B cell (primary cell): ENCODE data around the gene IGSF22. TPM values are rescaled to one million over a fixed set of nuclear protein-coding genes. Genes with fewer than 3 reads are reported as not detected.

Experiments
- ATAC-seq: fragments of 200-7000 bp; cut with Tn5 transposase; one replicate; pipeline ENCODE4 v1.10.0; 2021; ENCODE audit warnings: low read depth, mild to moderate bottlenecking, moderate number of reproducible peaks, moderate library complexity
- CTCF ChIA-PET: fragments of 350-600 bp; sonication (Branson Sonifier 250); formaldehyde crosslinking; loops from one replicate; lab custom pipeline; 2021; ENCODE audit warnings: antibody characterized with exemption, inconsistent platforms; lab: Charles Lee
- POLR2A ChIA-PET: fragments of 350-600 bp; sonication (Branson Sonifier 250); formaldehyde crosslinking; loops from one replicate; lab custom pipeline; 2021; ENCODE audit warnings: antibody characterized with exemption; lab: Charles Lee
- DNase-seq: peaks from one replicate; pipeline ENCODE4 v3.0.0; 2013
- H2AFZ ChIP-seq: 2 replicates; pipeline ENCODE4 v1.6.1; 2012; ENCODE audit warnings: mild to moderate bottlenecking, low read depth, low read length; ENCODE audit not compliant: insufficient read depth, poor library complexity, severe bottlenecking
- H3K27ac ChIP-seq, 2 donors: 1 replicate in 1 of 2; 2 replicates in 1 of 2; pipeline ENCODE4 v1.5.1; 2012 to 2013; ENCODE audit warnings: low read length in 2 of 2, mild to moderate bottlenecking in 2 of 2, moderate library complexity in 1 of 2
- H3K27me3 ChIP-seq, 4 experiments: fragments of 200-600 bp in 1 of 4; sonication (generic) in 1 of 4; replicated peaks in 1 of 4; 1 replicate in 2 of 4; 2 replicates in 2 of 4; pipeline versions ENCODE4 v1.6.1 to v1.7.0; 2013 to 2016; ENCODE audit warnings: low read length in 3 of 4, mild to moderate bottlenecking in 2 of 4, mixed read lengths in 1 of 4, moderate library complexity in 1 of 4; ENCODE audit not compliant: insufficient read depth in 4 of 4, control insufficient read depth in 3 of 4; ENCODE audit errors: control extremely low read depth in 1 of 4
- H3K36me3 ChIP-seq, 2 experiments: replicated peaks in 1 of 2; 1 replicate in 1 of 2; 2 replicates in 1 of 2; pipeline versions ENCODE4 v1.6.1 to v1.7.1; 2013; ENCODE audit warnings: low read length in 1 of 2; ENCODE audit not compliant: insufficient read depth in 2 of 2, control insufficient read depth in 1 of 2; ENCODE audit errors: control extremely low read depth in 1 of 2, extremely low read depth in 1 of 2
- H3K4me1 ChIP-seq, 2 donors: fragments of 200-600 bp in 1 of 2; sonication (generic) in 1 of 2; 1 replicate in 1 of 2; 2 replicates in 1 of 2; pipeline versions ENCODE4 v1.5.1 to v1.6.1; 2013 to 2017; ENCODE audit warnings: low read length in 2 of 2; ENCODE audit not compliant: control insufficient read depth in 2 of 2, insufficient read depth in 2 of 2
- H3K4me2 ChIP-seq: replicated peaks from 2 replicates; pipeline ENCODE3; 2012; ENCODE audit warnings: mild to moderate bottlenecking, low read depth, low read length; ENCODE audit not compliant: poor library complexity, severe bottlenecking
- H3K4me3 ChIP-seq, 5 experiments: fragments of 200-600 bp in 1 of 5; sonication (generic) in 1 of 5; 1 replicate in 3 of 5; 2 replicates in 2 of 5; pipeline versions ENCODE4 v1.5.1 to v1.7.0; 2011 to 2016; ENCODE audit warnings: low read length in 4 of 5, mild to moderate bottlenecking in 4 of 5, low read depth in 2 of 5, control low read depth in 1 of 5, moderate library complexity in 1 of 5; ENCODE audit not compliant: insufficient read depth in 1 of 5; ENCODE audit errors: control extremely low read depth in 1 of 5, extremely low read depth in 1 of 5
- H3K79me2 ChIP-seq: fragments of 200-600 bp; sonication (generic); one replicate; pipeline ENCODE4 v1.6.0; 2016; ENCODE audit warnings: low read length; ENCODE audit not compliant: control insufficient read depth, insufficient read depth
- H3K9ac ChIP-seq: fragments of 200-600 bp; sonication (generic); 2 replicates; pipeline ENCODE4 v1.6.1; 2017; ENCODE audit warnings: mild to moderate bottlenecking, low read length, moderate library complexity
- H3K9me3 ChIP-seq, 3 donors: one replicate each; pipeline versions ENCODE4 v1.6.1 to v1.7.1; 2013; ENCODE audit warnings: low read length in 2 of 3; ENCODE audit not compliant: control insufficient read depth in 2 of 3, insufficient read depth in 1 of 3; ENCODE audit errors: control extremely low read depth in 1 of 3
- H4K20me1 ChIP-seq: 2 replicates; pipeline ENCODE4 v1.6.0; 2012; ENCODE audit warnings: mild to moderate bottlenecking, low read length; ENCODE audit not compliant: insufficient read depth, control insufficient read depth, poor library complexity, severe bottlenecking
- H3K27ac Mint-ChIP-seq: one replicate; pipeline ENCODE4 v1.8.0; 2021; ENCODE audit warnings: mixed read lengths
- H3K27me3 Mint-ChIP-seq: one replicate; pipeline ENCODE4 v1.8.0; 2021; ENCODE audit warnings: mixed read lengths
- H3K4me1 Mint-ChIP-seq: one replicate; pipeline ENCODE4 v1.8.0; 2021; ENCODE audit warnings: mixed read lengths
- H3K4me3 Mint-ChIP-seq: one replicate; pipeline ENCODE4 v1.8.0; 2021; ENCODE audit warnings: mixed read lengths
- H3K9me3 Mint-ChIP-seq: one replicate; pipeline ENCODE4 v1.8.0; 2022; ENCODE audit warnings: mixed read lengths; ENCODE audit not compliant: insufficient read depth
- EZH2 ChIP-seq: IDR thresholded peaks from 2 replicates; pipeline ENCODE4 v1.6.1; 2012; ENCODE audit warnings: borderline replicate concordance, low read depth, mild to moderate bottlenecking, moderate library complexity, low read length; ENCODE audit not compliant: insufficient read depth, poor library complexity, severe bottlenecking
- WGBS: methylation state at CpG from one replicate; pipeline ENCODE4 v1.1.5; 2013; ENCODE audit warnings: missing lambda C conversion rate; ENCODE audit not compliant: insufficient coverage; 5-methylcytosine and 5-hydroxymethylcytosine counted together
- intact Hi-C: fragments of 100-400 bp; cut with micrococcal nuclease; formaldehyde crosslinking; loops from one replicate; pipeline ENCODE4 v1.10.0; 2022
- polyA plus RNA-seq: library from polyadenylated mRNA; depleted of rRNA; stranded (reverse); fragments of >200 nt; gene quantifications from 2 replicates; pipeline ENCODE4 v1.2.3, GENCODE V29; 2012
- total RNA-seq, 2 donors: library from RNA; stranded (reverse); fragments of 120-200 nt in 1 of 2; gene quantifications; 1 replicate in 1 of 2; 2 replicates in 1 of 2; pipeline versions ENCODE4 v1.2.3 to v1.2.4, GENCODE V29; 2013 to 2022
- TF ChIP-seq, protein P1 (sequence below): fragments of 200-600 bp; IDR thresholded peaks from one replicate; pipeline ENCODE4 v1.8.0; 2022; ENCODE audit warnings: antibody characterized with exemption, mild to moderate bottlenecking

IGSF22 gene
- total and polyA plus RNA-seq, 2 donors (not counting 1 experiment from before 2014, with no cell fraction given): 0.91 to 2.6 TPM

DNA sequence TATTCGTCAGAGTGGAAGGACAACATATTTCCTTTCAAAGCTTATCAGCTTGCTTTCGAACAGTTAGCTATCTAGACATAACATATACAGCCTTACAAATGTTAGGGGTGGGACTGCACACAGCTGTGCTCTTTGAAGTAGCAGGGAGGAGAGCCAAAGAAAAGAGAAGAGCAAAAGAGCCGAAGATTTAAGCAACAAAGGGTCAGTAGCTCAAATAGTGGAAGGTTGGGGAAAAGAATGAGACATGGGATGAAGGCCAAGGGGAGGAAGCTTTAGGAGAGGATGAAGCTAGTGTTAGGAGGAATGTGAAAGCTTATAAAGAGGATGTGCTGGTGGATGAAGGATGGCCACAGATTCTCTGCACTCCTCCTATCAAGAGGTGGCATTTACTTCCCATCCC, 31.8 kb upstream of the IGSF22 start:
- Mint-ChIP-seq H3K27me3 (peaks cover 16% of the 10 kb centered on the region), H3K4me1 (no peaks in the 10 kb centered on the region), H3K9me3 (no peaks in the 10 kb centered on the region), H3K4me3 (no peak overlapping the region), H3K27ac (no peak overlapping the region)
- ChIA-PET POLR2A (no interaction called here), CTCF (interaction anchor here (0.6 to 1.9 kb wide), 3 partner anchors 11 to 643 kb away, joined by 3 to 7 read pairs (median 5); no protein-coding TSS in a partner anchor)
- Histone ChIP-seq H3K9me3 (no peaks in the 10 kb centered on the region), H3K36me3 (no peaks in the 10 kb centered on the region), H3K4me3 (no peak overlapping the region), H4K20me1 (no peaks in the 10 kb centered on the region), H3K4me1 (no peaks in the 10 kb centered on the region), H3K4me2 (no peak overlapping the region), H3K9ac (no peak overlapping the region), H2AFZ (no peak overlapping the region), H3K27ac (no peak overlapping the region), H3K79me2 (no peaks in the 10 kb centered on the region), H3K27me3 (peaks cover 0 to 4% (median 1%) of the 10 kb centered on the region in 4 experiments)
- intact Hi-C loops: no loop called here
- 83% methylated on average over 1 of the region's 3 CpGs for WGBS
- ATAC-seq: no peak
- no peak for TF ChIP-seq EZH2
- TF ChIP-seq, protein P1, sequence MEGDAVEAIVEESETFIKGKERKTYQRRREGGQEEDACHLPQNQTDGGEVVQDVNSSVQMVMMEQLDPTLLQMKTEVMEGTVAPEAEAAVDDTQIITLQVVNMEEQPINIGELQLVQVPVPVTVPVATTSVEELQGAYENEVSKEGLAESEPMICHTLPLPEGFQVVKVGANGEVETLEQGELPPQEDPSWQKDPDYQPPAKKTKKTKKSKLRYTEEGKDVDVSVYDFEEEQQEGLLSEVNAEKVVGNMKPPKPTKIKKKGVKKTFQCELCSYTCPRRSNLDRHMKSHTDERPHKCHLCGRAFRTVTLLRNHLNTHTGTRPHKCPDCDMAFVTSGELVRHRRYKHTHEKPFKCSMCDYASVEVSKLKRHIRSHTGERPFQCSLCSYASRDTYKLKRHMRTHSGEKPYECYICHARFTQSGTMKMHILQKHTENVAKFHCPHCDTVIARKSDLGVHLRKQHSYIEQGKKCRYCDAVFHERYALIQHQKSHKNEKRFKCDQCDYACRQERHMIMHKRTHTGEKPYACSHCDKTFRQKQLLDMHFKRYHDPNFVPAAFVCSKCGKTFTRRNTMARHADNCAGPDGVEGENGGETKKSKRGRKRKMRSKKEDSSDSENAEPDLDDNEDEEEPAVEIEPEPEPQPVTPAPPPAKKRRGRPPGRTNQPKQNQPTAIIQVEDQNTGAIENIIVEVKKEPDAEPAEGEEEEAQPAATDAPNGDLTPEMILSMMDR: no peak
- no peak for DNase-seq

- intact Hi-C loops: no loop called here
- ATAC-seq (no peak), DNase-seq (no peak)
- H4K20me1 ChIP-seq: no peaks in the 10 kb centered on the region
- WGBS: no CpG with 5 or more reads among the region's 2 CpGs
- no peak overlapping the region for H3K4me3 ChIP-seq
- H3K79me2 ChIP-seq: no peaks in the 10 kb centered on the region
- ChIA-PET CTCF (interaction anchor here (0.7 to 1.9 kb wide), 2 partner anchors 29 to 207 kb away, joined by 3 to 5 read pairs; no protein-coding TSS in a partner anchor), POLR2A (no interaction called here)
- H3K27me3 ChIP-seq: peaks cover 0 to 8% (median 1%) of the 10 kb centered on the region in 4 experiments
- no peaks in the 10 kb centered on the region for H3K9me3 ChIP-seq
- H3K4me1 ChIP-seq: no peaks in the 10 kb centered on the region
- H3K4me3 Mint-ChIP-seq: no peak overlapping the region
- no peaks in the 10 kb centered on the region for H3K9me3 Mint-ChIP-seq
- no peak overlapping the region for H3K27ac ChIP-seq
- H3K27ac Mint-ChIP-seq: no peak overlapping the region
- peaks cover 22% of the 10 kb centered on the region for H3K27me3 Mint-ChIP-seq
- TF ChIP-seq, protein P1: no peak
- no peak for TF ChIP-seq EZH2
- no peak overlapping the region for H3K9ac ChIP-seq
- no peak overlapping the region for H2AFZ ChIP-seq
- H3K4me2 ChIP-seq: no peak overlapping the region
- no peaks in the 10 kb centered on the region for H3K4me1 Mint-ChIP-seq
- no peaks in the 10 kb centered on the region for H3K36me3 ChIP-seq
Observed at GRCh38 chr11:18756889-18757288, 30.9 kb upstream of the IGSF22 start.
